Skeletal muscle satellite cell (primary cell): Measurements from ENCODE around the gene DENND4C.
"Not testable (repeated sequence)": the region's sequence is repeated elsewhere in the genome, so short reads cannot be mapped to it uniquely, and the experiment has no call there.

Experiments used
- H3K27me3 ChIP-seq: 2 replicates; pipeline ENCODE4 v1.7.0; 2013; ENCODE audit warnings: low read length; ENCODE audit not compliant: control insufficient read depth, insufficient read depth
- H3K36me3 ChIP-seq: 2 replicates; pipeline ENCODE4 v1.7.0; 2013; ENCODE audit warnings: mild to moderate bottlenecking, control low read depth, low read length; ENCODE audit not compliant: insufficient read depth
- H3K4me1 ChIP-seq: 2 replicates; pipeline ENCODE4 v1.7.0; 2013; ENCODE audit warnings: low read length; ENCODE audit not compliant: control insufficient read depth, insufficient read depth
- H3K4me2 ChIP-seq: 2 replicates; pipeline ENCODE4 v1.7.0; 2013; ENCODE audit warnings: mild to moderate bottlenecking, low read length
- H3K4me3 ChIP-seq: 2 replicates; pipeline ENCODE4 v1.7.0; 2013; ENCODE audit warnings: low read length
- H3K9ac ChIP-seq: 2 replicates; pipeline ENCODE4 v1.7.0; 2013; ENCODE audit warnings: mild to moderate bottlenecking, low read depth, low read length, moderate library complexity
- H3K9me3 ChIP-seq: replicated peaks from 2 replicates; pipeline ENCODE4 v1.7.0; 2013; ENCODE audit warnings: mild to moderate bottlenecking, control low read depth, low read length

The DENND4C gene

DNA sequence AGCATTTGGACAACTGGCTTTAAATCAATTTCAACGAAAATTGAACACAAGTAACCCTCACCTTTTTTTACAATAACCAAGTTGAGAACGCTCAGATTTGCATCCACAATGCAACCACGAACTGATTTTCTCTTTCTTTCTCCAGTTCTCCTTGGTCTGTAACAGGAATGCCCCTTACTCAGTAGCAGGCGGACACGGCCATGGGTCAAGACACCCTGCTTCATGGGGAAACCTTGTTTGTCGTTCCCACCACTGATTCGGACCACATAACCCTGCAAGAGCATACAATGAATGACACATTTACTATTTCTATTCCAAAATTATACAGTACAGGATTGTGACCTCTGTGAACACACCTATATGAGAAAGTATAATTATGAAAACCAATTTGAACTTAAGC is 148.2 kb downstream of the DENND4C start:
- peak overlapping the region; percentile 78 for H3K4me3 ChIP-seq
- no peaks in the 10 kb centered on the region for H3K9me3 ChIP-seq
- peaks cover 42% of the 10 kb centered on the region for H3K4me1 ChIP-seq
- peak overlapping the region; percentile 94 for H3K9ac ChIP-seq
- no peaks in the 10 kb centered on the region for H3K27me3 ChIP-seq
- peaks cover 62% of the 10 kb centered on the region for H3K36me3 ChIP-seq
- peak overlapping the region; percentile 93 for H3K4me2 ChIP-seq

DNA sequence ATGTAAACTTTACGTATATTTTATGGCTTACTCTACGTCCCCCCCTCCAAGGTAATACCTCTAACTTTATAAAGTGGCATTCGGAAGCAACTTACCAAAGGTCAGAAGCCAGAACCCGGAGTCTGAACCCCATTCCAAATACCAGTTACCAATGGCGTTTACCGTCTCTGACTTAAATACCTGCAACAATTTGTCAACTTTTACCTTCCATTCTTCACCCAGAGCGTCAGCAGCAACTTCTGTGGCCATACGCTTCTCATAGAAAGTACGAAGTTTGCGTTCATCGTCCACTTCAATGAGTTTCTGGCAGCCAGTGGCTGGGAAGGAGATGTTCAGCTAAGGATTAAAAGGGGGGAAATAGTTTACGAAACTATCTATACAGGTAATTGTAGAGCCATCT is 148.8 kb downstream of the DENND4C start:
- peaks cover 56% of the 10 kb centered on the region for H3K36me3 ChIP-seq
- no peaks in the 10 kb centered on the region for H3K27me3 ChIP-seq
- peak overlapping the region; percentile 94 for H3K9ac ChIP-seq
- peak overlapping the region; percentile 93 for H3K4me2 ChIP-seq
- H3K4me3 ChIP-seq, result peak overlapping the region; percentile 78
- H3K9me3 ChIP-seq, result no peaks in the 10 kb centered on the region
- H3K4me1 ChIP-seq, result peaks cover 42% of the 10 kb centered on the region

DNA sequence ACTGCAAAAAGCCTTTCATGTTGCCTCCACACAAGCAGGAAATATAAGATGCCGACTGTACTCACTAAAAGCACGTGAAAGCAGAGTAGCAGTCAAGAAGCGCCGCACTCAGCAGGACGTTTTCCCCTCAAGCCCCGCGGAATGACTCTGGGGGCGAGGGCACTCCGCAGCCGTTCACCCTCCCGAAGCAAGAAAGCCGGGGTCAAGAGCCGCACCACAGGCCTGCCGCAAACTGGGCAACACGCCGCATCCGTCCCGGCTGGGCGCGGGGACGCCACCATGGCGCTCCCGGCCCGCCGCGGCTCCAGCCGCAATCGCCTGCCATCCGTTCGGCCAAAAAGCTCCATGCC is 149.2 kb downstream of the DENND4C start:
- H3K4me2 ChIP-seq, result peak overlapping the region; percentile 93
- H3K4me1 ChIP-seq, result peaks cover 42% of the 10 kb centered on the region
- H3K36me3 ChIP-seq, result peaks cover 52% of the 10 kb centered on the region
- peak overlapping the region; percentile 94 for H3K9ac ChIP-seq
- peak overlapping the region; percentile 78 for H3K4me3 ChIP-seq
- no peaks in the 10 kb centered on the region for H3K27me3 ChIP-seq
- no peaks in the 10 kb centered on the region for H3K9me3 ChIP-seq

DNA sequence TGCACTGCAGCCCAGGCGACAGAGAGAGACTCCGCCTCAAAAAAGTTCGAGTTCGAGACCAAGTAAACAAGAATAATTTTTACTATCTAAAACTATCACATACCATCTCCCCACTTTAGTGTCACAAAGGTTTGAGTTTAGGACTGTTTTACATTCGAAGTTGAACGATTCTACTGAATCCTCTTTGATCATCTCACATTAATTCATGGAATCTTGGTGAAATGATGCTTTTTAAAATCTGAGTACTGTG is 150.3 kb downstream of the DENND4C start:
- Histone ChIP-seq H3K4me3 (peak overlapping the region; percentile 78), H3K9ac (peak overlapping the region; percentile 94), H3K27me3 (no peaks in the 10 kb centered on the region)

DNA sequence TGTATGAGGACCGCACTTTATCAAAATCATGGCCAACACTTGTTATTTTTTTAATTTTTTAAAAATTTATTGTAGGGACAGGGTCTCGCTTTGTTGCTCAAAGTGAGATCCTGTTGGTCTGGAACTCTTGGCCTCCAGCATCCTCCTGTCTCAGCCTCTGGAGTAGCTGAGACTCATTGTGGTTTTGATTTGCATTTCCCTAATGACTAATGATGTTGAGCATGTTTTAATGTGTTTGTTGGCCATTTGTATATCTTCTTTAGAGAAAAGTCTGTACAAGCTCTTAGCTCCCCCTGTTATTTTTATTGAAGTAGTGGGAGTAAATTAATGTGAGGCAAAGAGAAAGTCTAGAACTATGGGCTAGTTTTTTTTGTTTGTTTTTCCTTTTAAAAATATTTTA is 151.2 kb downstream of the DENND4C start:
- H3K27me3 ChIP-seq, result no peaks in the 10 kb centered on the region
- peaks cover 27% of the 10 kb centered on the region for H3K4me1 ChIP-seq
- H3K4me2 ChIP-seq, result peak overlapping the region; percentile 74
- H3K9me3 ChIP-seq, result no peaks in the 10 kb centered on the region
- no peak overlapping the region for H3K4me3 ChIP-seq
- H3K9ac ChIP-seq, result no peak overlapping the region
- peaks cover 32% of the 10 kb centered on the region for H3K36me3 ChIP-seq

More for the DNA sequence above, 150.3 kb downstream of the DENND4C start:
- Histone ChIP-seq H3K4me2 (peak overlapping the region; percentile 74), H3K36me3 (peaks cover 41% of the 10 kb centered on the region), H3K9me3 (no peaks in the 10 kb centered on the region), H3K4me1 (peaks cover 36% of the 10 kb centered on the region)

DNA sequence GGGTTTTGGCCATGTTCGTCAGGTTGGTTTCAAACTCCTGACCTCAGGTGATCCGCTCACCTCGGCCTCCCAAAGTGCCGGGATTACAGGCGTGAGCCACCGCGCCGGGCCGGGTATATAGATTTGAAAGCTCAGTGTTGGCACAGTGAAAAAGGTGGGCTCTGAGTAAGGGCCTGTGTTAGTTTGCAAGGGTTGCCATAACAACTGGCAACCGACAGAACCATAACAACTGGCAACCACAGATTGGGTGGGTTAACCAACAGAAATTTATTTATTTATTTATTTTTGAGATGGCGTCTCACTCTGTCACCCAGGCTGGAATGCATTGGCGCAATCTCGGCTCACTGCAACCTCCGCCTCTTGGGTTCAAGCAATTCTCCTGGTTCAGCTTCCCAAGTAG is 154.7 kb downstream of the DENND4C start:
- H3K4me3 ChIP-seq, H3K27me3 ChIP-seq, H3K36me3 ChIP-seq, H3K9ac ChIP-seq, H3K9me3 ChIP-seq, H3K4me2 ChIP-seq, H3K4me1 ChIP-seq: not testable (repeated sequence)

DNA sequence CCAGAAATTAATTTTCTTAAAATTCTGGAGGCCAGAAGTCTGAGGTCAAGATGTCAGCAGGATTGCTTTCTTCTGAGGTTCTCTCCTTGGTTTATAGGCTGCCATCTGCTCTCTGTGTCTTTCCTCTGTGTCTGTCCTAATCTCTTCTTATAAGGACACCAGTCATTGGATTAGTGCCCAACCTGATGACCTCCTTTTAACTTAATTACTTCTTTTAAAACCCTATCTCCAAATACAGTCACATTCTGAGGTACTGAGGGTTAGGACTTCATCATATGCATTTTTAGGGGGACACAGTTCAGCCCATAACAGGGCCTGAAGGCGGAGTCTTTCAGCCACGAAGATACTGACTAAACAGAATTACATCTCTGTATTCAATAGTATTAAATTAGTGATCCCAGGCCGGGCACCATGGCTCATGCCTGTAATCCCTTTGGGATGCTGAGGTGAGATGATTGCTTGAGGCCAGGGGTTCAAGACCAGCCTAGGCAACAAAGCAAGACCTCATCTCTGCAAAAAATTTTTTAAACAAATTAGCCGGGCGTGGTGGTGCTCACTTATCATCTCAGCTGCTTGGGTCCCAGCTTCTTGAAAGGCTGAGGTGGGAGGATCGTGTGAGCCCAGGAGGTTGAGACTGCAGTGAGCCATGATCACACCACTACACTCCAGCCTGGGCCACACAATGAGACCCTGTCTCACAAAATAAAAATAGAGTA is 155.5 kb downstream of the DENND4C start:
- peaks cover 3% of the 10 kb centered on the region for H3K4me1 ChIP-seq
- H3K9ac ChIP-seq, result no peak overlapping the region
- no peaks in the 10 kb centered on the region for H3K9me3 ChIP-seq
- no peak overlapping the region for H3K4me2 ChIP-seq
- no peaks in the 10 kb centered on the region for H3K27me3 ChIP-seq
- no peaks in the 10 kb centered on the region for H3K36me3 ChIP-seq
- H3K4me3 ChIP-seq, result no peak overlapping the region

DNA sequence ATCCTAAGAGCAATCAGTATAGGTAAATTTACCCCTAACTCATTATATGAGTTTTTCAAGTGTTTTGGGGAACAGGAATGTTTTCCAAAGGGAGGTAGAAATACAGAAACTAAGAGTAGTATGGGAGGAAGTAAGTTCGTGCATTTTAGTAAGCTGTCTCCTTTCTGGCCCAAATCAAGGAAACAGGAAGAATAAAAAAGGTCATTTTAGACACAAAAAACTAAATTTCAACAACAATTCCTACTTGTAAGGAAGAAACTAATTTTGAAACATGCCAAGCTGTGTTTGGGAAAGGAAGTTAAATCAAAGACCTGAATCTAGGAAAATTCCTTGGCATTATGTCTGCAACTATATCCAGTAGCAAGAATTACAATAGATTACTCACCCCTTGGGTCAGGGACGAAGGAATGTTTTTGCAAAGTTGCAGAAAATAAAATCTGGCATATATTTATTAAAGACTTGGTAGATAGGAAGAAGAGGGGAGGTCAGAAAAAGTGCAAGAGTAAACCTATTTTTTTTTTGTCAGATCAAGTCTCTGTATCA is 156.1 kb downstream of the DENND4C start:
- Histone ChIP-seq H3K36me3 (no peaks in the 10 kb centered on the region), H3K4me2 (no peak overlapping the region), H3K27me3 (no peaks in the 10 kb centered on the region), H3K4me3 (no peak overlapping the region), H3K9me3 (no peaks in the 10 kb centered on the region), H3K4me1 (no peaks in the 10 kb centered on the region), H3K9ac (no peak overlapping the region)

DNA sequence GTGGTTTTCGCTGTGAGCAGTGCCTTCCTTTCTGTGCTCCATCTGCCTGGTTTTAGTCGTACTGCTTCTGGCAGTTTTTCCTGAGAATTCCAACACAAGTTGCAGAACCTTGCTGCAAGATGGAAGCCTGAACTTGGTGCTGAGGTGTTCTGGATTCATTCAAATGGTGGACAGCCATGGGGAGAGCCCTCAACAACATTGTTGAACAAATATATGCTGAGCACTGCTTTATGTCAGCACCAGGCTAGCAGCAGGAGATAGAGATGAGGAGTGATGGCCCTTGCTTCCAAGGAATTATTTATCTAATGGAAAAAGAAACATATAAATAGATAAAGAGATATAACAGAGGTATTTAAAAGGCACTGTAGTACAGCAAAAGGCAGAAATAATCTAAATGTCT is 156.8 kb downstream of the DENND4C start:
- Histone ChIP-seq H3K9me3 (no peaks in the 10 kb centered on the region), H3K4me2 (no peak overlapping the region), H3K4me1 (no peaks in the 10 kb centered on the region), H3K36me3 (no peaks in the 10 kb centered on the region), H3K27me3 (no peaks in the 10 kb centered on the region), H3K9ac (no peak overlapping the region), H3K4me3 (no peak overlapping the region)

DNA sequence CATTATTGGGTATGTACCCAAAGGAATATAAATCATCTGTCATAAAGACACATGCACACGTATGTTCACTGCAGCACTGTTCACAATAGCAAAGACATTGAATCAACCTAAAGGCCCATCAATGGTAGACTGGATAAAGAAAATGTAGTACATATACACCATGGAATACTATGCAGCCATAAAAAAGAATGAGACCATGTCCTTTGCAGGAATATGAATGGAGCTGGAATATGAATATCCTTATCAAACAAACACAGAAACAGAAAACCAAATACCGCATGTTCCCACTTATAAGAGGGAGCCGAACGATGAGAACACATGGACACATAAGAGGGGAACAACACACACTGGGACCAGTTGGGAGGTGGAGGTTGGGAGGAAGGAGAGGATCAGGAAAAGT is 159.0 kb downstream of the DENND4C start:
- not testable (repeated sequence) for H3K36me3 ChIP-seq, H3K9me3 ChIP-seq, H3K4me1 ChIP-seq, H3K27me3 ChIP-seq, H3K4me2 ChIP-seq, H3K9ac ChIP-seq, H3K4me3 ChIP-seq

DNA sequence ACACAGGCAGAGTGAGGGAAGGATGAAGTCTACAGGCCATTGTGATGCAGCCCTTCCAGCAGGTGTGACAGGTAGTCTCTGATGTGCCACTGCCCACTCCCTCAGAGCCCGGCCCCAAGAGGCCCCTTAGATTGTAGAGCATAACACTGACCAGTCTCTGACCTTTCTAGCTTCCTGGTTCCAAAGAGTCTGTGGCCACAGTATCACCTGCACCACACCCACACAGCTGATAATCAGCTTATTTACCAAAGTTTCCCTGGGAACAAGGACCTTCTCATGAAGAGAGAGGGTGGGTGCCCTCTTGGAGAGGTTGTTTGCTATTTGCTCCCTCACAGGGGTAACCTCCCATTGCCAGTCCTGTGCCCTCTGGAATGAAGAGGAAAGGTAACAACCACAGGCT is 167.4 kb downstream of the DENND4C start:
- no peaks in the 10 kb centered on the region for H3K36me3 ChIP-seq
- H3K9me3 ChIP-seq, result no peaks in the 10 kb centered on the region
- no peak overlapping the region for H3K4me2 ChIP-seq
- H3K4me3 ChIP-seq, result no peak overlapping the region
- no peak overlapping the region for H3K9ac ChIP-seq
- H3K4me1 ChIP-seq, result no peaks in the 10 kb centered on the region
- H3K27me3 ChIP-seq, result peaks cover 8% of the 10 kb centered on the region

DNA sequence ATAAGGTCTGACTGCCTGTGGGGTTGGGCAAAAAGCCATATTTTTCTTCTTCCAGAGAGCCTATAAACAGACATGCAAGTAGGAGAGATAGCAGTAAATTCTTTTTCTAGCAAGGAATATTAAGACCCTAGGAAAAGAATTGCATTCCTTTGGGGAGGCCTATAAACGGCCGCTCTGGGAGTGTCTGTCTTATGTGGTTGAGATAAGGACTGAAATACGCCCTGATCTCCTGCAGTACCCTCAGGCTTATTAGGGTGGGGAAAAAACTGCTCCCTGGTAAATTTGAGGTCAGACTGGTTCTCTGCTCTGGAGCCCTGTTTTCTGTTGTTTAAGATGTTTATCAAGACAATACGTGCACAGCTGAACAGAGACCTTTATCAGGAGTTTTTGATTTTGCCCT is 172.7 kb downstream of the DENND4C start:
- H3K36me3 ChIP-seq, H3K9ac ChIP-seq, H3K4me2 ChIP-seq, H3K4me3 ChIP-seq, H3K9me3 ChIP-seq, H3K4me1 ChIP-seq, H3K27me3 ChIP-seq: not testable (repeated sequence)
